ENCODE measurements around the gene STAB2.

GRCh38 chr12:103811791-103812190, 224.7 kb downstream of the STAB2 start:
- TF ChIP-seq CTCF (IDR thresholded peaks at IDR 0.05 in 4 of 5, conservative IDR thresholded peaks at IDR 0.05 in 1 of 5): no peak
- TF ChIP-seq POLR2A (IDR thresholded peaks at IDR 0.05): no peak

Data from gastrocnemius medialis (tissue), 4 donors.